ENCODE results near the gene ZBTB11.
A peak's percentile ranks its signal among the peaks of the same experiment; 100 is the strongest.
"Not testable (repeated sequence)": the region's sequence is repeated elsewhere in the genome, so short reads cannot be mapped to it uniquely, and the experiment has no call there.

Gene ZBTB11

GRCh38 chr3:101689286-101689685, 12.4 kb upstream of the ZBTB11 start:
- Histone ChIP-seq H3K27me3 (ENCODE audit: control insufficient read depth in 1 of 2, insufficient read depth in 2 of 2, low read length in 2 of 2) (no peaks in the 10 kb centered on the region), H3K9ac (ENCODE audit: low read length in 2 of 2) (no peak overlapping the region), H3K4me3 (ENCODE audit: low read length in 2 of 2) (no peak overlapping the region), H3K4me1 (ENCODE audit: control insufficient read depth, insufficient read depth, low read length) (peaks cover 16% of the 10 kb centered on the region), H3K36me3 (ENCODE audit: control insufficient read depth in 2 of 2, insufficient read depth in 2 of 2, low read length in 2 of 2) (peaks cover 0 to 5% of the 10 kb centered on the region in 2 donors), H3K27ac (ENCODE audit: low read length) (no peak overlapping the region), H3K9me3 (ENCODE audit: control insufficient read depth in 2 of 2, low read length in 2 of 2) (no peaks in the 10 kb centered on the region)

DNA sequence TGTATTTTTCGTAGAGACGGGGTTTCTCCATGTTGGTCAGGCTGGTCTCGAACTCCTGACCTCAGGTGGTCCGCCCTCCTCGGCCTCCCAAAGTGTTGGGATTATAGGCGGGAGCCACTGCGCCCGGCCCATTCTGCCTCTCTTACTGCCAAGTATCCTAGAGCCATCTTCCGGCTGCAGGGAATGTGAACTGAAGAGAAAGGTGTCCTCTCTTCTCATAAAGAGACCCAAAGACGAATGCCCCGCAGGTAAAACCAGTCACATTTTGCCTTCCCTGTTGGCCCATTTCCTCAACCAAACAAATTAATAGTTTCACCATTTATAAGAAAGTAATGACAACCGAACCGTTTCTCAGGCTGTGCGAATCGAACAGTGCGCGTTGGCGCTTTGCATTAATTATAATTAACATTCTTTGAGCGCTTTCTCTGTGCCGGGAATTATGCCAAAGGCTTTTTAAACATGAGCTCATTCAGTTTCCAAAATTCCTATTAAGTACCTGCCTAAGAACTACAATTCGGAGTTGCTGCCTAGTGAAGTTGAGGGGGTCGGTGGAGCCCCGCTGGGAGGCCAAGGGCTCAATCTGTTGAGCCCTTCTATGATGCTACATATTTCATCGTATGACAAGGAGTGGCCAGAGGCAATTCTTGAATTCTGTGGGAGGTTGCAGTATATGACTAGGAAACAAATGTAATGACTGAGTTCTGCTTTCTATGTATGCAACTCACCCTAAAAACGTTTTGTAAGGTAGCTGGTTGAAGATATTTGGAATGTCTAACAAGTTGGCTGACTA, 10.4 kb upstream of the ZBTB11 start:
- H3K9ac ChIP-seq (ENCODE audit: low read length in 2 of 2) = peak overlapping the region; percentile 96 to 100
- H3K4me1 ChIP-seq (ENCODE audit: control insufficient read depth, insufficient read depth, low read length) = peaks cover 23% of the 10 kb centered on the region
- H3K27me3 ChIP-seq (ENCODE audit: control insufficient read depth in 1 of 2, insufficient read depth in 2 of 2, low read length in 2 of 2) = no peaks in the 10 kb centered on the region
- H3K27ac ChIP-seq (ENCODE audit: low read length) = peak overlapping the region; percentile 96
- H3K4me3 ChIP-seq (ENCODE audit: low read length in 2 of 2) = peak overlapping the region; percentile 63 to 98
- H3K36me3 ChIP-seq (ENCODE audit: control insufficient read depth in 2 of 2, insufficient read depth in 2 of 2, low read length in 2 of 2) = peaks cover 6 to 11% of the 10 kb centered on the region in 2 donors
- H3K9me3 ChIP-seq (ENCODE audit: control insufficient read depth in 2 of 2, low read length in 2 of 2) = no peaks in the 10 kb centered on the region

DNA sequence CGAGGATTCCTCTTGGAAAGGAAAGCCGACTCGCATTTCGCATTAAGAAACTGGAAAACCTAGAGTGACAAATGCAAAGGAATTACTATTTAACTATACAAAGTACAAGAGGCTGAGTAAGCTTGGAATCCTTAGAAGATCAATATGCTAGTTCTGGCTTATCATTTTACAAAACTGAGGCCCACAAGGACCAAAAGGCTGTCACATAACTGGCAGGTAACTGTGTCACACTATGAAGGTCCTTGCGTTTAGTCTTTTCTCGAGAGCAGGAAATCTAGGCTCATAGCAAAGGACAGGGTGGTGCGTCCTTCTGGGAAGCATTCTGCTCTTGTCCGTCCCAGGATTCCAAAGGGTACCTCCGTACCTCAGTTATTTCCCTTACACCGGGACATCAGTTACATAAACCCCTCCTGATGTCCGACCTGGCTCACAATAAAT, 9.0 kb upstream of the ZBTB11 start:
- peak overlapping the region; percentile 96 to 100 for H3K9ac ChIP-seq (ENCODE audit: low read length in 2 of 2)
- H3K9me3 ChIP-seq (ENCODE audit: control insufficient read depth in 2 of 2, low read length in 2 of 2) = no peaks in the 10 kb centered on the region
- H3K27ac ChIP-seq (ENCODE audit: low read length) = peak overlapping the region; percentile 96

GRCh38 chr3:101685050-101685400, 8.1 kb upstream of the ZBTB11 start:
- Histone ChIP-seq H3K27me3 (ENCODE audit: control insufficient read depth in 1 of 2, insufficient read depth in 2 of 2, low read length in 2 of 2) (no peaks in the 10 kb centered on the region), H3K27ac (ENCODE audit: low read length) (peak overlapping the region; percentile 96), H3K4me1 (ENCODE audit: control insufficient read depth, insufficient read depth, low read length) (peaks cover 23% of the 10 kb centered on the region), H3K4me3 (ENCODE audit: low read length in 2 of 2) (peak overlapping the region; percentile 93 to 98), H3K9me3 (ENCODE audit: control insufficient read depth in 2 of 2, low read length in 2 of 2) (no peaks in the 10 kb centered on the region), H3K36me3 (ENCODE audit: control insufficient read depth in 2 of 2, insufficient read depth in 2 of 2, low read length in 2 of 2) (peaks cover 26 to 34% of the 10 kb centered on the region in 2 donors), H3K9ac (ENCODE audit: low read length in 2 of 2) (peak overlapping the region; percentile 96 to 100)

More for the DNA sequence above, 9.0 kb upstream of the ZBTB11 start:
- H3K4me3 ChIP-seq (ENCODE audit: low read length in 2 of 2) = peak overlapping the region; percentile 93 to 98
- H3K36me3 ChIP-seq (ENCODE audit: control insufficient read depth in 2 of 2, insufficient read depth in 2 of 2, low read length in 2 of 2) = peaks cover 19 to 25% of the 10 kb centered on the region in 2 donors
- peaks cover 23% of the 10 kb centered on the region for H3K4me1 ChIP-seq (ENCODE audit: control insufficient read depth, insufficient read depth, low read length)
- H3K27me3 ChIP-seq (ENCODE audit: control insufficient read depth in 1 of 2, insufficient read depth in 2 of 2, low read length in 2 of 2) = no peaks in the 10 kb centered on the region

DNA sequence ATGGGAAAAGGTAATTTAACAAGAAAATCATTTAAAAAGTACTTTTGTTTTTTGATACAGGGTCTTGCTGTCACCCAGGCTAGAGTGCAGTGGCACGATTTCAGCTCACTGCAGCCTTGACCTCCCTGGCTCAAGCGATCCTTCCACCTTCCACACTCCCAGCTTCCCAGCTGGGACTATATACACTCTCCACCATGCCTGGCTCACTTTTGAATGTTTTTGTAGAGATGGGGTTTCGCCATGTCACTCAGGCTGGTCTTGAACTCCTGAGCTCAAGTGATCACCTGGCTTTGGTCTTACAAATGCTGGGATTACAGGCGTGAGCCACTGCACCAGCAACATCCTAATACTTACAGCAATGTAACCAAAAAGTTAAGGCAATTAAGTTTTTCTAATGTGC, 3.5 kb upstream of the ZBTB11 start:
- H3K27ac ChIP-seq (ENCODE audit: low read length) = no peak overlapping the region
- H3K4me3 ChIP-seq (ENCODE audit: low read length in 2 of 2) = no peak overlapping the region
- H3K27me3 ChIP-seq (ENCODE audit: control insufficient read depth in 1 of 2, insufficient read depth in 2 of 2, low read length in 2 of 2) = no peaks in the 10 kb centered on the region
- peaks cover 28% of the 10 kb centered on the region for H3K4me1 ChIP-seq (ENCODE audit: control insufficient read depth, insufficient read depth, low read length)
- H3K9me3 ChIP-seq (ENCODE audit: control insufficient read depth in 2 of 2, low read length in 2 of 2) = no peaks in the 10 kb centered on the region
- no peak overlapping the region for H3K9ac ChIP-seq (ENCODE audit: low read length in 2 of 2)
- H3K36me3 ChIP-seq (ENCODE audit: control insufficient read depth in 2 of 2, insufficient read depth in 2 of 2, low read length in 2 of 2) = peaks cover 33 to 35% of the 10 kb centered on the region in 2 donors

- H3K9ac ChIP-seq (ENCODE audit: low read length in 2 of 2); H3K9me3 ChIP-seq (ENCODE audit: control insufficient read depth in 2 of 2, low read length in 2 of 2); H3K4me3 ChIP-seq (ENCODE audit: low read length in 2 of 2); H3K27me3 ChIP-seq (ENCODE audit: control insufficient read depth in 1 of 2, insufficient read depth in 2 of 2, low read length in 2 of 2); H3K27ac ChIP-seq (ENCODE audit: low read length): not testable (repeated sequence)
- Histone ChIP-seq H3K4me1 (ENCODE audit: control insufficient read depth, insufficient read depth, low read length) (peaks cover 14% of the 10 kb centered on the region), H3K36me3 (ENCODE audit: control insufficient read depth in 2 of 2, insufficient read depth in 2 of 2, low read length in 2 of 2) (peaks cover 28 to 33% of the 10 kb centered on the region in 2 donors)
Observed at GRCh38 chr3:101678837-101679236, 1.9 kb upstream of the ZBTB11 start.

DNA sequence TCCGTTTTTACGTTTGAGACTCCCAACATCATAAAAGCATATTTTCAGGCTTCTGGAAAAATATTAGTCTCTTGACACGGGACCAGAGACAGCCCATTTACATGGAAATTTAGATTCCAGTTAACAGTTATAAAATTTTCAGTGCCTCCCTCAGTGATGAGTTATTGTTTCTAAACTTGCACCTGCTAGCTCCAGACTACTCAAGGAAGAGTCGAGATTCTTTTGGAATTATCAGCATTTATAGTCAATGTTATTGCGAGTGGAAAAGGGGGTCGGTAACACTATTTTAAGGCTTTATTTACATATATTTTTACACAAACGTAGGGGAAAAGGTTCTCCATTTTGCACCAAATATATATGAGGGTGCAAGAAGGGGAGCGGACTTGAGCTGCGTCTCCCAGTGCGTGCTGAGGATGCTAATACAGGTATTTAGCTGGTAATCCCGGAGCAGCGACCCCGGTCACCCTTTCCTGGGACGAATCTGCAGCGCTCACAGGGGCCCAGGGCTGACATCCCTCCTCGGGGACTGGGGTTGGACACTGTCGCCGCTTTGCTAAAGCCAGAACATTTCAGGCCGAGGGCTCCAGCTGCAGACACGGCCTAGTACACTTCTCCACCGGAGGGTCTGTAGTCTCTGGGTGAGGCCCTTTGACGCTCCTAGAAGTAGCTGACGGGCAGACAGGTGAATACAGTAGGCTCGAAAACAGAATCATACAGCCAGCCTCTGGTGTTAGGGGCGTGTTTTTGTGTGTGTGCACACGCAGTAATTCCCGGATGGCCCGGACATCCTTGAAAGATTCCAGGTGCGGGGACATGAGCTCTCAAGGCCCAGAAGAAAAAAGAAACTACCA, 729 bp upstream of the ZBTB11 start:
- Histone ChIP-seq H3K36me3 (ENCODE audit: control insufficient read depth in 2 of 2, insufficient read depth in 2 of 2, low read length in 2 of 2) (peaks cover 27 to 30% of the 10 kb centered on the region in 2 donors), H3K27ac (ENCODE audit: low read length) (peak overlapping the region; percentile 94), H3K4me3 (ENCODE audit: low read length in 2 of 2) (peak overlapping the region; percentile 51 to 100), H3K9me3 (ENCODE audit: control insufficient read depth in 2 of 2, low read length in 2 of 2) (no peaks in the 10 kb centered on the region), H3K9ac (ENCODE audit: low read length in 2 of 2) (peak overlapping the region; percentile 13 to 53), H3K27me3 (ENCODE audit: control insufficient read depth in 1 of 2, insufficient read depth in 2 of 2, low read length in 2 of 2) (no peaks in the 10 kb centered on the region), H3K4me1 (ENCODE audit: control insufficient read depth, insufficient read depth, low read length) (peaks cover 12% of the 10 kb centered on the region)

DNA sequence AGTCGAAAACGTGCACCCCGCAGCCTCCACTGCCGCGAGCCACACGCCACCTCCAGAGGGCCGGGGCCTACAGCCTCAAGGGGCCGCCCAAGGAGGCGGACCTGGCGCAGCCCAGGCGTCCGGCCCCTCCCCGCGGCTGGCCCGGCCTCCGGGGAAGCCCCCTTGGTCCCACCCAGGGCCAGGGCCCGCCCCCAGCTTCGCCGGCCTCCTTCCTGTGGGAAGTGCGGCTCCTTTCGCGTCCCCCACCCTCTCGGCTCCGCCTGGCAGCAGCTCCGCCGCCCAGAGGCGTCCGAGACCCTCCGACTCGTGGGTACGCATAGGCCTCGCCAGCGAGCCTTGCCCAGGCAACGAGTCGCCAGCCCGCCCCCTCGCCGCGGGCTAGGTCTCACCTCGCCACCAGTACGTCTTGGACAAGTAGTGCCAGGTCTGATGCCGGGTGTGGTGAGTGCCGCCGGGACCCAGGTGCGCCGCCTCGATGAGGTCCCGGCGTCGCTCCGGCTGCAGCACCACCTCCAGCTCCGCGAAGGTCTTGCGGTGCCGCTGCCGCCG, 642 bp downstream of the ZBTB11 start:
- Histone ChIP-seq H3K4me1 (ENCODE audit: control insufficient read depth, insufficient read depth, low read length) (peaks cover 12% of the 10 kb centered on the region), H3K4me3 (ENCODE audit: low read length in 2 of 2) (peak overlapping the region; percentile 98 to 100), H3K36me3 (ENCODE audit: control insufficient read depth in 2 of 2, insufficient read depth in 2 of 2, low read length in 2 of 2) (peaks cover 17 to 20% of the 10 kb centered on the region in 2 donors), H3K9ac (ENCODE audit: low read length in 2 of 2) (peak overlapping the region; percentile 88 to 97), H3K9me3 (ENCODE audit: control insufficient read depth in 2 of 2, low read length in 2 of 2) (no peaks in the 10 kb centered on the region), H3K27ac (ENCODE audit: low read length) (peak overlapping the region; percentile 94), H3K27me3 (ENCODE audit: control insufficient read depth in 1 of 2, insufficient read depth in 2 of 2, low read length in 2 of 2) (no peaks in the 10 kb centered on the region)

- H3K9ac ChIP-seq (ENCODE audit: low read length in 2 of 2) = peak overlapping the region; percentile 69 to 97
- H3K4me3 ChIP-seq (ENCODE audit: low read length in 2 of 2) = peak overlapping the region; percentile 98 to 100
- H3K27me3 ChIP-seq (ENCODE audit: control insufficient read depth in 1 of 2, insufficient read depth in 2 of 2, low read length in 2 of 2) = no peaks in the 10 kb centered on the region
- H3K9me3 ChIP-seq (ENCODE audit: control insufficient read depth in 2 of 2, low read length in 2 of 2) = no peaks in the 10 kb centered on the region
- H3K36me3 ChIP-seq (ENCODE audit: control insufficient read depth in 2 of 2, insufficient read depth in 2 of 2, low read length in 2 of 2) = peaks cover 12 to 22% of the 10 kb centered on the region in 2 donors
- H3K27ac ChIP-seq (ENCODE audit: low read length) = peak overlapping the region; percentile 94
- peaks cover 12% of the 10 kb centered on the region for H3K4me1 ChIP-seq (ENCODE audit: control insufficient read depth, insufficient read depth, low read length)
Observed at GRCh38 chr3:101675709-101676215, 1.2 kb downstream of the ZBTB11 start.

DNA sequence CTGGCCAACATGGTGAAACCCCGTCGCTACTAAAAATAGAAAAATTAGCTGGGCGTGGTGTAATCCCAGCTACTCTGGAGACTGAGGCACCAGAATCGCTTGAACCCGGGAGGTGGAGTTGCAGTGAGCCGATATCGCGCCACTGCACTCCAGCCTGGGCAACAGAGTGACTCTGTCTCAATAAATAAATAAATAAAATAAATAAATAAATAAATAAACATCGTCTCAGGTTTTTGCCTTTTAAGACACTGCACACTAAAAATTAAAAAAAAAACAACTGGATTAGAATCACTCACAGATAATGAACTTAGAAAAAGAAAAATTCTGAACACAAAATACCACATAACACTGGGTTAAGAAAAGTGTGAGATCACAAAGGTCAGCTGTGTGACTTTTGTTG, 2.4 kb downstream of the ZBTB11 start:
- Histone ChIP-seq H3K36me3 (ENCODE audit: control insufficient read depth in 2 of 2, insufficient read depth in 2 of 2, low read length in 2 of 2) (peaks cover 7 to 14% of the 10 kb centered on the region in 2 donors), H3K9ac (ENCODE audit: low read length in 2 of 2) (no peak overlapping the region), H3K27me3 (ENCODE audit: control insufficient read depth in 1 of 2, insufficient read depth in 2 of 2, low read length in 2 of 2) (no peaks in the 10 kb centered on the region), H3K27ac (ENCODE audit: low read length) (no peak overlapping the region), H3K4me3 (ENCODE audit: low read length in 2 of 2) (no peak overlapping the region), H3K9me3 (ENCODE audit: control insufficient read depth in 2 of 2, low read length in 2 of 2) (no peaks in the 10 kb centered on the region), H3K4me1 (ENCODE audit: control insufficient read depth, insufficient read depth, low read length) (peaks cover 12% of the 10 kb centered on the region)

Measured in stomach smooth muscle (tissue), 2 donors.